Measurements from ENCODE around the gene TBXA2R.

DNA sequence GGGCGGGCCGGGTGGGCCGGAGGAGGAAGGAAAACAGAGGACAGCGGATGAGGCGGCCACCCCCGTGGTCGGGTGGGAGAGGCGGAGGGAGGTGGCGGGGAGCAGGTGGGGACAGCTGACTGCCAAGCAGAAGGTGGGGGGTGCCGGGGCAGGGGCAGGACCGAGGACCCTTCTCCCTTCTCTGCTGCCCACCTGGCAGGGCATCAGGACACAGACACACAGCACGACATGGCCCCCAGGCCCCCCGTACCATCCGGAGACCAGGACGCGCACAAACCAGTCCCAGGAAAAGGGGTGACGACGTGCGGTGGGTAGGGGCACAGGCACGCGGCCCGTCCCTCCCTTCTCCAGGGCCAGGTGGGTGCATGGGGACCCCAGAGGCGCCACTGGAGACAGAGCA lies 30.9 kb upstream of the TBXA2R start:
- TF ChIP-seq, protein P1, sequence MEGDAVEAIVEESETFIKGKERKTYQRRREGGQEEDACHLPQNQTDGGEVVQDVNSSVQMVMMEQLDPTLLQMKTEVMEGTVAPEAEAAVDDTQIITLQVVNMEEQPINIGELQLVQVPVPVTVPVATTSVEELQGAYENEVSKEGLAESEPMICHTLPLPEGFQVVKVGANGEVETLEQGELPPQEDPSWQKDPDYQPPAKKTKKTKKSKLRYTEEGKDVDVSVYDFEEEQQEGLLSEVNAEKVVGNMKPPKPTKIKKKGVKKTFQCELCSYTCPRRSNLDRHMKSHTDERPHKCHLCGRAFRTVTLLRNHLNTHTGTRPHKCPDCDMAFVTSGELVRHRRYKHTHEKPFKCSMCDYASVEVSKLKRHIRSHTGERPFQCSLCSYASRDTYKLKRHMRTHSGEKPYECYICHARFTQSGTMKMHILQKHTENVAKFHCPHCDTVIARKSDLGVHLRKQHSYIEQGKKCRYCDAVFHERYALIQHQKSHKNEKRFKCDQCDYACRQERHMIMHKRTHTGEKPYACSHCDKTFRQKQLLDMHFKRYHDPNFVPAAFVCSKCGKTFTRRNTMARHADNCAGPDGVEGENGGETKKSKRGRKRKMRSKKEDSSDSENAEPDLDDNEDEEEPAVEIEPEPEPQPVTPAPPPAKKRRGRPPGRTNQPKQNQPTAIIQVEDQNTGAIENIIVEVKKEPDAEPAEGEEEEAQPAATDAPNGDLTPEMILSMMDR (IDR thresholded peaks at IDR 0.05; ENCODE audit: poor library complexity) = no peak
- TF ChIP-seq EZH2phosphoT487 (IDR thresholded peaks at IDR 0.05; ENCODE audit: low read depth, severe bottlenecking, unreplicated experiment) = no peak
